ENCODE results near the gene SNX13.
A peak's percentile ranks its signal among the peaks of the same experiment; 100 is the strongest.

SNX13 gene

GRCh38 chr7:17936321-17936720 is 4.0 kb downstream of the SNX13 start:
- DNase-seq, result no peak
- H2AFZ ChIP-seq (ENCODE audit: low read depth, low read length), result no peak overlapping the region
- WGBS, result 100% methylated on average over 1 of the region's 1 CpG

DNA sequence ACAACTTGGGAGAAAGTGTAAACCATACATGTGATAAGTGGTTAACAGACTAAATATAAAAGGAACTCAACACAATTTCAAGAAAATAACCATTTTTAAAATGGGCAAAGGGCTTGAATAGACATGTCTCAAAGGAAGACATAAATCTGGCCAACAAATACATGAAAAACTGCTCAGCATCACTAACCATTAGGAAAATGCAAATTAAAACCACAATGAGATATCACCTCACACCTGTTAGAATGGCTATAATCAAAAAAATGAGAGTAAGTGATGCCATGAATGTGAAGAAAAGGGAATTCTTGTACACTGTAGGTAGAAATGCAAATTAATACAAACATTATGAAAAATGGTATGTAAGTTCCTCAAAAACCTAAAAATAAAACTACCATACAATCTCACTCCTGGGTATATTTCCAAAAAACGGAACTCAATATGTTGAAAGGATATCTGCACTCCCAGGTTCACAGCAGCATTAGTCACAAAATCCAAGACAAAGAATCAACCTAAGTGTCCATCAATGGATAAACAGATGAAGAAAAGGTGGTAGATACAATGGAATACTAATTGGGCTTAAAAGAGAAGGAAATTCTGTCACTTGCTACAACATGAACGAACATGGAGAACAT is 5.6 kb downstream of the SNX13 start:
- H2BK120ac ChIP-seq (ENCODE audit: low read depth, low read length), result no peak overlapping the region
- H4K91ac ChIP-seq (ENCODE audit: low read length), result no peak overlapping the region
- no peak overlapping the region for H3K23ac ChIP-seq (ENCODE audit: low read length in 2 of 2)
- no peak overlapping the region for H3K27ac ChIP-seq (ENCODE audit: low read length, poor library complexity, severe bottlenecking)
- H3K4me2 ChIP-seq (ENCODE audit: low read length, poor library complexity, severe bottlenecking), result no peak overlapping the region
- H3K9me3 ChIP-seq (ENCODE audit: control insufficient read depth, low read length), result no peaks in the 10 kb centered on the region
- no peak overlapping the region for H3K9ac ChIP-seq (ENCODE audit: low read length)
- H2BK5ac ChIP-seq (ENCODE audit: low read depth, low read length, poor library complexity, severe bottlenecking), result no peak overlapping the region
- 100% methylated on average over 2 of the region's 2 CpGs for WGBS
- H2AFZ ChIP-seq (ENCODE audit: low read depth, low read length), result no peak overlapping the region
- no peak overlapping the region for H4K8ac ChIP-seq (ENCODE audit: low read length)
- H3K36me3 ChIP-seq (ENCODE audit: control insufficient read depth in 1 of 2, insufficient read depth in 2 of 2, low read depth in 1 of 2, low read length in 2 of 2), result no peaks in the 10 kb centered on the region
- H3K27me3 ChIP-seq (ENCODE audit: control insufficient read depth in 1 of 2, insufficient read depth in 1 of 2, low read length in 2 of 2), result no peaks in the 10 kb centered on the region
- H2BK12ac ChIP-seq (ENCODE audit: low read length in 2 of 2), result no peak overlapping the region
- H2AK5ac ChIP-seq (ENCODE audit: low read length, severe bottlenecking), result no peak overlapping the region
- no peak overlapping the region for H3K14ac ChIP-seq (ENCODE audit: low read length in 2 of 2)
- H2BK15ac ChIP-seq (ENCODE audit: low read depth, poor library complexity, severe bottlenecking), result no peak overlapping the region
- DNase-seq, result no peak
- H3K4me1 ChIP-seq (ENCODE audit: control insufficient read depth, insufficient read depth, low read depth, low read length), result no peaks in the 10 kb centered on the region
- no peak overlapping the region for H3K4ac ChIP-seq (ENCODE audit: low read depth in 1 of 2, low read length in 2 of 2)
- peaks cover 10% of the 10 kb centered on the region for H3K79me1 ChIP-seq (replicated peaks; ENCODE audit: low read length, poor library complexity, severe bottlenecking)
- no peak overlapping the region for H3K18ac ChIP-seq (ENCODE audit: low read depth in 1 of 2, low read length in 2 of 2)
- H3K4me3 ChIP-seq (ENCODE audit: insufficient read depth in 1 of 2, low read depth in 1 of 2, low read length in 2 of 2), result no peak overlapping the region

More at GRCh38 chr7:17936321-17936720, 4.0 kb downstream of the SNX13 start:
- H4K91ac ChIP-seq (ENCODE audit: low read length), result no peak overlapping the region
- H2BK5ac ChIP-seq (ENCODE audit: low read depth, low read length, poor library complexity, severe bottlenecking), result no peak overlapping the region
- H4K8ac ChIP-seq (ENCODE audit: low read length), result no peak overlapping the region
- H2BK120ac ChIP-seq (ENCODE audit: low read depth, low read length), result no peak overlapping the region
- no peak overlapping the region for H3K27ac ChIP-seq (ENCODE audit: low read length, poor library complexity, severe bottlenecking)
- H3K4ac ChIP-seq (ENCODE audit: low read depth in 1 of 2, low read length in 2 of 2), result no peak overlapping the region
- no peak overlapping the region for H3K4me2 ChIP-seq (ENCODE audit: low read length, poor library complexity, severe bottlenecking)
- no peak overlapping the region for H3K9ac ChIP-seq (ENCODE audit: low read length)
- no peak overlapping the region for H3K14ac ChIP-seq (ENCODE audit: low read length in 2 of 2)
- H3K4me3 ChIP-seq (ENCODE audit: insufficient read depth in 1 of 2, low read depth in 1 of 2, low read length in 2 of 2), result no peak overlapping the region
- no peak overlapping the region for H3K18ac ChIP-seq (ENCODE audit: low read depth in 1 of 2, low read length in 2 of 2)
- H3K23ac ChIP-seq (ENCODE audit: low read length in 2 of 2), result no peak overlapping the region
- H3K27me3 ChIP-seq (ENCODE audit: control insufficient read depth in 1 of 2, insufficient read depth in 1 of 2, low read length in 2 of 2), result no peaks in the 10 kb centered on the region
- H3K9me3 ChIP-seq (ENCODE audit: control insufficient read depth, low read length), result no peaks in the 10 kb centered on the region
- H2BK12ac ChIP-seq (ENCODE audit: low read length in 2 of 2), result no peak overlapping the region
- no peak overlapping the region for H2BK15ac ChIP-seq (ENCODE audit: low read depth, poor library complexity, severe bottlenecking)
- peaks cover 11% of the 10 kb centered on the region for H3K79me1 ChIP-seq (replicated peaks; ENCODE audit: low read length, poor library complexity, severe bottlenecking)
- H3K4me1 ChIP-seq (ENCODE audit: control insufficient read depth, insufficient read depth, low read depth, low read length), result no peaks in the 10 kb centered on the region
- H3K36me3 ChIP-seq (ENCODE audit: control insufficient read depth in 1 of 2, insufficient read depth in 2 of 2, low read depth in 1 of 2, low read length in 2 of 2), result no peaks in the 10 kb centered on the region
- no peak overlapping the region for H2AK5ac ChIP-seq (ENCODE audit: low read length, severe bottlenecking)

GRCh38 chr7:17934094-17934493 is 6.2 kb downstream of the SNX13 start:
- no peak overlapping the region for H2BK12ac ChIP-seq (ENCODE audit: low read length in 2 of 2)
- H2AFZ ChIP-seq (ENCODE audit: low read depth, low read length), result no peak overlapping the region
- H2BK5ac ChIP-seq (ENCODE audit: low read depth, low read length, poor library complexity, severe bottlenecking), result no peak overlapping the region
- H2BK15ac ChIP-seq (ENCODE audit: low read depth, poor library complexity, severe bottlenecking), result no peak overlapping the region
- no peak overlapping the region for H3K4me3 ChIP-seq (ENCODE audit: insufficient read depth in 1 of 2, low read depth in 1 of 2, low read length in 2 of 2)
- H4K8ac ChIP-seq (ENCODE audit: low read length), result no peak overlapping the region
- H3K36me3 ChIP-seq (ENCODE audit: control insufficient read depth in 1 of 2, insufficient read depth in 2 of 2, low read depth in 1 of 2, low read length in 2 of 2), result no peaks in the 10 kb centered on the region
- no peak overlapping the region for H3K9ac ChIP-seq (ENCODE audit: low read length)
- no peak overlapping the region for H3K27ac ChIP-seq (ENCODE audit: low read length, poor library complexity, severe bottlenecking)
- no peak overlapping the region for H2BK120ac ChIP-seq (ENCODE audit: low read depth, low read length)
- H3K4ac ChIP-seq (ENCODE audit: low read depth in 1 of 2, low read length in 2 of 2), result no peak overlapping the region
- H4K91ac ChIP-seq (ENCODE audit: low read length), result no peak overlapping the region
- WGBS, result 64% methylated on average over 2 of the region's 2 CpGs
- no peak overlapping the region for H3K23ac ChIP-seq (ENCODE audit: low read length in 2 of 2)
- H3K4me2 ChIP-seq (ENCODE audit: low read length, poor library complexity, severe bottlenecking), result no peak overlapping the region
- no peak overlapping the region for H2AK5ac ChIP-seq (ENCODE audit: low read length, severe bottlenecking)
- H3K14ac ChIP-seq (ENCODE audit: low read length in 2 of 2), result no peak overlapping the region
- DNase-seq, result no peak
- no peaks in the 10 kb centered on the region for H3K4me1 ChIP-seq (ENCODE audit: control insufficient read depth, insufficient read depth, low read depth, low read length)
- peaks cover 10% of the 10 kb centered on the region for H3K79me1 ChIP-seq (replicated peaks; ENCODE audit: low read length, poor library complexity, severe bottlenecking)
- H3K18ac ChIP-seq (ENCODE audit: low read depth in 1 of 2, low read length in 2 of 2), result peak overlapping the region in 1 of 2 experiments; percentile 40
- no peaks in the 10 kb centered on the region for H3K27me3 ChIP-seq (ENCODE audit: control insufficient read depth in 1 of 2, insufficient read depth in 1 of 2, low read length in 2 of 2)
- no peaks in the 10 kb centered on the region for H3K9me3 ChIP-seq (ENCODE audit: control insufficient read depth, low read length)

DNA sequence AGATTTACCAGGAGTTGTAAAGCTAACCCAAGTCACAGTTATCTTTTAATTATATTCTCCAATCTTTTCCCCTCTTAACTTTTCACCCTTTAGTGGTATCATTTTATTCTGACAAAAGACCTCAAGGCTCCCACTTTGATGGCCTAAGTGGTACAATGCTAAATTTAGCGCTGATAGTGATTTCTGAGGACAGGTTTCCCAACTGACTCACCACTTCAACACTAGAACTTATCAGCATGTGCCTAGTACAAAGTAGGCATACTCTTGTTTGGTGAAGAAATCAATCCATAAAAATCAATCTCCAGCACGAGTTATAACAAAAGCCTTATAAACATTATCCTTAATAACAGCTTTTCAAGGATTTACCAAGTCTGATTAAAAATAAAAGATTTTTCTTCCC is 7.5 kb downstream of the SNX13 start:
- Histone ChIP-seq H3K27me3 (ENCODE audit: control insufficient read depth in 1 of 2, insufficient read depth in 1 of 2, low read length in 2 of 2) (no peaks in the 10 kb centered on the region), H2AFZ (ENCODE audit: low read depth, low read length) (no peak overlapping the region), H3K79me1 (replicated peaks; ENCODE audit: low read length, poor library complexity, severe bottlenecking) (peaks cover 11% of the 10 kb centered on the region), H3K4me3 (ENCODE audit: insufficient read depth in 1 of 2, low read depth in 1 of 2, low read length in 2 of 2) (no peak overlapping the region), H2BK12ac (ENCODE audit: low read length in 2 of 2) (no peak overlapping the region), H4K91ac (ENCODE audit: low read length) (no peak overlapping the region), H3K4me2 (ENCODE audit: low read length, poor library complexity, severe bottlenecking) (no peak overlapping the region), H2BK5ac (ENCODE audit: low read depth, low read length, poor library complexity, severe bottlenecking) (no peak overlapping the region), H3K23ac (ENCODE audit: low read length in 2 of 2) (no peak overlapping the region), H3K4ac (ENCODE audit: low read depth in 1 of 2, low read length in 2 of 2) (no peak overlapping the region), H3K4me1 (ENCODE audit: control insufficient read depth, insufficient read depth, low read depth, low read length) (no peaks in the 10 kb centered on the region), H3K14ac (ENCODE audit: low read length in 2 of 2) (no peak overlapping the region), H3K9ac (ENCODE audit: low read length) (no peak overlapping the region), H3K36me3 (ENCODE audit: control insufficient read depth in 1 of 2, insufficient read depth in 2 of 2, low read depth in 1 of 2, low read length in 2 of 2) (no peaks in the 10 kb centered on the region), H3K9me3 (ENCODE audit: control insufficient read depth, low read length) (no peaks in the 10 kb centered on the region), H3K27ac (ENCODE audit: low read length, poor library complexity, severe bottlenecking) (no peak overlapping the region), H4K8ac (ENCODE audit: low read length) (no peak overlapping the region), H3K18ac (ENCODE audit: low read depth in 1 of 2, low read length in 2 of 2) (no peak overlapping the region), H2BK120ac (ENCODE audit: low read depth, low read length) (no peak overlapping the region), H2BK15ac (ENCODE audit: low read depth, poor library complexity, severe bottlenecking) (no peak overlapping the region), H2AK5ac (ENCODE audit: low read length, severe bottlenecking) (no peak overlapping the region)
- peak; percentile 12 for DNase-seq
- WGBS, result 92% methylated on average over 1 of the region's 2 CpGs
